Left ventricle myocardium inferior (tissue), 1 donor: ENCODE measurements around the gene PLEKHH3. TPM values are rescaled to one million over a fixed set of nuclear protein-coding genes. Genes with fewer than 3 reads are reported as not detected.
"Not testable (repeated sequence)": the region's sequence is repeated elsewhere in the genome, so short reads cannot be mapped to it uniquely, and the experiment has no call there.

Experiments used
- DNase-seq: peaks from one replicate; pipeline ENCODE4 v3.0.0-alpha.2; 2020
- H3K27ac ChIP-seq: fragments of 200-600 bp; replicated peaks from 2 replicates; pipeline ENCODE4 v1.8.0; 2021
- H3K27me3 ChIP-seq: fragments of 200-600 bp; 2 replicates; pipeline ENCODE4 v1.8.0; 2021; ENCODE audit warnings: low read depth
- H3K36me3 ChIP-seq: fragments of 200-600 bp; 2 replicates; pipeline ENCODE4 v1.8.0; 2021
- H3K4me1 ChIP-seq: fragments of 200-600 bp; 2 replicates; pipeline ENCODE4 v1.8.0; 2021
- H3K4me3 ChIP-seq: fragments of 200-600 bp; 2 replicates; pipeline ENCODE4 v1.8.0; 2021; ENCODE audit warnings: mild to moderate bottlenecking, moderate library complexity
- H3K9me3 ChIP-seq: fragments of 200-600 bp; replicated peaks from 2 replicates; pipeline ENCODE4 v1.8.0; 2021
- CTCF ChIP-seq: fragments of 200-600 bp; IDR thresholded peaks from 2 replicates; pipeline ENCODE4 v1.8.0; 2021; ENCODE audit warnings: antibody characterized with exemption, mild to moderate bottlenecking, borderline replicate concordance
- intact Hi-C: fragments of 100-400 bp; cut with micrococcal nuclease; formaldehyde crosslinking; loops from one replicate; pipeline ENCODE4 v1.11.0; 2022
- total RNA-seq: library from RNA; stranded (reverse); fragmentation: NEBNext Ultra II Directional; extraction: Animal tissue kit (Norgen Biotek cat#: 25700); gene quantifications from one replicate; pipeline ENCODE4 v1.2.1, GENCODE V29; 2021
- donor health status: DM: no; HTN: yes; CAD: no; lungs with severe emphysema.

Gene PLEKHH3
- total RNA-seq, 1 donor from 2014 or later: 21.5 TPM

- Histone ChIP-seq H3K9me3 (no peaks in the 10 kb centered on the region), H3K4me1 (no peaks in the 10 kb centered on the region), H3K27ac (no peak overlapping the region), H3K36me3 (no peaks in the 10 kb centered on the region), H3K4me3 (no peak overlapping the region), H3K27me3 (no peaks in the 10 kb centered on the region)
- intact Hi-C loops: no loop called here
- no peak for DNase-seq
- no peak for TF ChIP-seq CTCF
Observed at GRCh38 chr17:42640121-42640520, 36.7 kb downstream of the PLEKHH3 start.

DNA sequence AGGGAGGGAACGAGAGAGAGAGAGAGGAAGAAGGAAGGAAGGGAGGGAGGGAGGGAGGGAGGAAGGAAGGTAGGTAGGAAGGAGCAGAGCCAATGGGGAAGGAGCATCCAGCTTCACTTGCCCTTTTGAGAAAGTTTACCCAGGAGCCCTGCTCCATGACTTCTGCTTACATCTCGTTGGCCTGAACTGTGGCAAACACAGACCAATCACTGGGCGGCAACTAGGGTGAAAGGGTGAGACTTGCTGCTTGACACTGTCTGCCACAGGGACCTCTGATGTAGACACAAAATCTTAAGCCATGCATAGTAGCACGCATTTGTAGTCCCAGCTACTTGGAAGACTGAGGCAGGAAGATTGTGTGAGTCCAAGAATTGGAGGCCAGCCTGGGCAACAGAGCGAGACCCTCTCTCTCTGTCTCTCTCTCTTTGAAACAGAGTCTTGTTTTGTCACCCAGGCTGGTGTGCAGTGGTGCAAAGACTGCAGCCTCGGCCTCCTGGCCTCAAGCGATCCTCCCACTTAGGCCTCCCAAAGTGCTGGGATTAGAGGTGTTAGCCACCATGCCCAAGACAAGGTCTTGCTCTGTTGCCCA lies 37.2 kb downstream of the PLEKHH3 start:
- no peaks in the 10 kb centered on the region for H3K9me3 ChIP-seq
- intact Hi-C loops: no loop called here
- no peak overlapping the region for H3K27ac ChIP-seq
- H3K4me1 ChIP-seq: no peaks in the 10 kb centered on the region
- H3K4me3 ChIP-seq: no peak overlapping the region
- no peak for TF ChIP-seq CTCF
- no peaks in the 10 kb centered on the region for H3K36me3 ChIP-seq
- no peaks in the 10 kb centered on the region for H3K27me3 ChIP-seq
- no peak for DNase-seq

- H3K27me3 ChIP-seq: no peaks in the 10 kb centered on the region
- H3K27ac ChIP-seq: no peak overlapping the region
- no peak for TF ChIP-seq CTCF
- H3K9me3 ChIP-seq: no peaks in the 10 kb centered on the region
- no peaks in the 10 kb centered on the region for H3K4me1 ChIP-seq
- intact Hi-C loops: no loop called here
- no peak overlapping the region for H3K4me3 ChIP-seq
- no peaks in the 10 kb centered on the region for H3K36me3 ChIP-seq
- no peak for DNase-seq
Observed at GRCh38 chr17:42632949-42633444, 43.8 kb downstream of the PLEKHH3 start.

- Histone ChIP-seq H3K9me3 (no peaks in the 10 kb centered on the region), H3K4me3 (no peak overlapping the region), H3K4me1 (no peaks in the 10 kb centered on the region), H3K27ac (no peak overlapping the region), H3K27me3 (no peaks in the 10 kb centered on the region), H3K36me3 (no peaks in the 10 kb centered on the region)
- DNase-seq: no peak
- no peak for TF ChIP-seq CTCF
- intact Hi-C loops: no loop called here
Observed at GRCh38 chr17:42629411-42630009, 47.3 kb downstream of the PLEKHH3 start.

DNA sequence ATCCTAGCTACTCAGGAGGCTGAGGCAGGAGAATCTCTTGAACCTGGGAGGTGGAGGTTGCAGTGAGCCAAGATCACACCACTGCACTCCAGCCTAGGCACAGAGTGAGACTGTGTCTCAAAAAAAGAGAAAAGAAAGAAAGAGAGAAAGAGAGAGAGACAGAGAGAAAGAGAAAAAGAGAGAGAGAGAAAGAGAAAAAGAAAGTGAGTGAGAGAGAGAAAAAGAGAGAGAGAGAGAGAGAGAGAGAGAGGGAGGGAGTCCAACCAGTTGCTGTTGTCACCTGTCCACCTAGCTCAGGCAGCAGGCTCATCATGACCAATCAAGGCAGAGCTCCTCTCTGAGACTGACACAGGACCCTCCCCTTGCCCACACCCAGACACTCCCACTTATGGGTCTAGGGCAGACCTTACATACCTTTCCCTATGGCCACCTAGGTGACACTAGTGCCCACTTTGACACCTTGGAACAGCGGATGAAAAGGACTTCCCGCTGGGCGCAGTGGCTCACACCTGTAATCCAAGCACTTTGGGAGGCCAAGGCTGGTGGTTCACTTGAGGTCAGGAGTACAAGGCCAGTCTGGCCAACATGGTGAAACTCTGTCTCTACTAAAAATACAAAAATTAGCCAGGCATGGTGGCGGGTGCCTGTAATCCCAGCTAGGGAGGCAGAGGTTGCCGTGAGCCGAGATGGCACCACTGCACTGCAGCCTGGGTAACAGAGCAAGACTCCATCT lies 49.6 kb downstream of the PLEKHH3 start:
- H3K9me3 ChIP-seq, intact Hi-C loops, H3K27me3 ChIP-seq, H3K36me3 ChIP-seq, H3K4me3 ChIP-seq, H3K4me1 ChIP-seq, H3K27ac ChIP-seq, DNase-seq: not testable (repeated sequence)
